Measurements from ENCODE around the gene LAMP2. TPM values are rescaled to one million over a fixed set of nuclear protein-coding genes. Genes with fewer than 3 reads are reported as not detected.
A peak's percentile ranks its signal among the peaks of the same experiment; 100 is the strongest.
"Not testable (repeated sequence)": the region's sequence is repeated elsewhere in the genome, so short reads cannot be mapped to it uniquely, and the experiment has no call there.

The LAMP2 gene
- total RNA-seq, result 10 to 100 TPM; 31.6 to 37.2 (median 32.4) TPM

DNA sequence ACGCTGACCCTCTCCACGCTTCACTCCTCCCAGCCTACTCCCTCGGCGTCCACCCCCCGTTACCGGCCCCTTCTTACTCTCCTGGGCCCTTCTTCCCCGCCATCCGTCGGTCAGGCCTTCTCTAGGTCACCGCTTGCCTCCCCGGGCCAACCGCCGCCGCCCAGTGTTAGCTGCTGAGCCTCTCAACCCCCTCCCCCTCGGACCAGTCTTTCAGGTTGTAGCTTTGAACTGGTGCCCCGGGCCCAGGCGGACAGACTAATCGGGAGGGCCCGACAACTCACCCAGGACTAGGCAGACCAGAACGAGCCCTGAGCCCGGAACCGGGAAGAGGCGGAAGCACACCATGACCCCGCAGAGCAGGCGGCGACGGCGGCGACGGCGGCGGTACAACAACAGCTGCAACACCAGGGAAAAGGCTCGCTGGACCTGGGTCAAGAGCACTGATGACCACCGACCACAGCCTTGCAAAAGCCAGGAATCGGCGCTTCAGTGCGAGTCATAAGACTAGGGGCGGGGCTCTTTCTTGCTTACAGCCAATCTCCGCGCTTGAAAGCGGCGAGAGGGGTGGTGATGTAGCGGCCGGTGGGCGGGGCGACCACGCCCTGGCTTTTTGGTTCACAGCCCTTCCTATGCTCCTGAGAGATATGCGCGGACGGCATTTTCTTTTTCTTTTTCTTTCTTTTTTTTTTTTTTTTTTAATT is at the start of gene LAMP2:
Gene LAMP2, minus strand, starts transcription at position 472 of the 701 bp plus-strand sequence. Its CDS starts 127 bp downstream, at position 345.
- Mint-ChIP-seq H3K36me3 (ENCODE audit: insufficient read depth) (no peaks in the 10 kb centered on the region), H3K9me3 (no peaks in the 10 kb centered on the region), H3K27me3 (ENCODE audit: low read depth) (no peaks in the 10 kb centered on the region), H3K4me3 (peak within 1 kb of the TSS; percentile 93), H3K4me1 (ENCODE audit: low read depth) (peaks cover 26% of the 10 kb centered on the region)
- ATAC-seq, result peak; percentile 96
- DNase-seq, result peak; percentile 71

DNA sequence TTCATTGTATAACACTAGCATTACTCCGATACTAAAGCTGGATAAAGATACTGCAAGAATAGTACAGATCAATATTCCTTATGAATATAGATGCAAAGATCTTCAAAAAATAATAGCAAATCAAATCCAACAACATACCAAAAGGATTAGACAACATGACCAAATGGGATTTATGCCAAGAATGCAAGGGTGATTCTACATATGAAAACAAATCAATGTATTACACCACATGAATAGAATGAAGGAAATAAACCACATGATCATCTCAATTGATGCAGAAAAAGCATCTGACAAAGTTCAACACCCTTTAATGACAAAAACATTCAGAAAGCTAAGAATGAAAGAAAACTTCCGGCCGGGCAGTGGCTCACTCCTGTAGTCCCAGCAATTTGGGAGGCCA is 48.8 kb upstream of the LAMP2 start:
- H3K36me3 Mint-ChIP-seq (ENCODE audit: insufficient read depth), result peaks cover 3% of the 10 kb centered on the region
- no peaks in the 10 kb centered on the region for H3K9me3 Mint-ChIP-seq
- ATAC-seq (no peak), DNase-seq (no peak)
- no peaks in the 10 kb centered on the region for H3K4me1 Mint-ChIP-seq (ENCODE audit: low read depth)
- no peaks in the 10 kb centered on the region for H3K27me3 Mint-ChIP-seq (ENCODE audit: low read depth)
- H3K4me3 Mint-ChIP-seq, result no peak overlapping the region

DNA sequence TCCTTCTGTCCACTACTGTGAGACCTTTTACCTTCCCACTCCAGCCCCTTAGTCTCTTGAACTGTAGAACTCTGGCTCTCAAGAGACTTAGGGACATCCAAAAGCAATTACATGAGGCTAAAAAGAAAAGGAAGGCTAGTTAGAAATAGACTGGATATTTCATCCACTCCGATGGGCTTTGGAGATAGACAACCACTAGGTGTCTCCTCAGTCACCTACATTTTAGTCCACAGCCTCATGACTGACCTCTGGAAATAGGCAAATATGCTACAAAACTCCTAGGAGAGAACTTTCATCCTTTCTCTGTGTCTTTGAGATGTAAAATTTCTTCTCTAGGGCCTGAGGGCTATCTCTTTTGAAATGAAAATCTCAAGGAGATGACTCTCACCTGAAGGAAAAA is 45.1 kb upstream of the LAMP2 start:
- no peaks in the 10 kb centered on the region for H3K27me3 Mint-ChIP-seq (ENCODE audit: low read depth)
- no peaks in the 10 kb centered on the region for H3K4me1 Mint-ChIP-seq (ENCODE audit: low read depth)
- DNase-seq (no peak), ATAC-seq (no peak)
- H3K36me3 Mint-ChIP-seq (ENCODE audit: insufficient read depth), result no peaks in the 10 kb centered on the region
- no peaks in the 10 kb centered on the region for H3K9me3 Mint-ChIP-seq
- no peak overlapping the region for H3K4me3 Mint-ChIP-seq

DNA sequence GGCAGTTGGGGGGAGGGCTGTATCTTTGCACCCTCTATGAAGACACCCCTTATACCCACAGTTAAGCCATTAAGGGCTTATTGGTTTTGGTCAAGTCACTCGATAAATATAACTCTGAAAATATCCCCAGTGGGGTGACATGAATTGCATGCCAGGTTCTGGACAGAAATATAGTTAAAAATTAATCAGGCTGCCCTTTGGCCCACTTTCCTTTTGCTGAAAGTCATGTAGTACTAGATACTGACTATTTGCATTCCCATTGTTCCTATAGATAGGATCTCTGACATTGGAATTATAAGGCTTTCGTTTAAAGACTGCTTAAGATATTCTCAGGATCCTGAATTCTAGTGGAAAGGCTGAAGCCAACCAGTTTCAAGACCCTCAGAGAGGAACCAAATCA is 43.5 kb upstream of the LAMP2 start:
- ATAC-seq (no peak), DNase-seq (no peak)
- H3K36me3 Mint-ChIP-seq (ENCODE audit: insufficient read depth), result no peaks in the 10 kb centered on the region
- no peaks in the 10 kb centered on the region for H3K27me3 Mint-ChIP-seq (ENCODE audit: low read depth)
- H3K4me3 Mint-ChIP-seq, result no peak overlapping the region
- H3K9me3 Mint-ChIP-seq, result no peaks in the 10 kb centered on the region
- H3K4me1 Mint-ChIP-seq (ENCODE audit: low read depth), result no peaks in the 10 kb centered on the region

DNA sequence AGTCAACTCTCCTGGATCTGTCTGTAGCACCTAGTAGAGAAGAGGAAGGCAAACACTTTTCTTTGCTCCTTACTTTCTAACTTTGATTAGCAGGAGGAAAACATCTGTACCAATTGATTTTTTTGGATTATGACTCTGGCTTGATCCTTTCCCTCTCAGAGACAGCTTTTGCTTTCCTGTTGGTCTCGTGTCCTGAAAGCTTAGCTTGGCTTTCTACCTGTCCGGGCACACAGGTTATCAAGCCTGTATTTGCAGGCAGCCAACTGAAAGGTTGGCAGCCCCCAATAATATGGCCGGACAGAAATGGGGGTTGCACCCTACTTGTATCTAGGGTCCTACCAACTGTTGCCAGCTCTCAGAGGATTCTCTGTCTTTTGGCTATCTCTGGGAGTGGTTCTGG is 43.1 kb upstream of the LAMP2 start:
- no peaks in the 10 kb centered on the region for H3K36me3 Mint-ChIP-seq (ENCODE audit: insufficient read depth)
- no peak overlapping the region for H3K4me3 Mint-ChIP-seq
- no peak for ATAC-seq

DNA sequence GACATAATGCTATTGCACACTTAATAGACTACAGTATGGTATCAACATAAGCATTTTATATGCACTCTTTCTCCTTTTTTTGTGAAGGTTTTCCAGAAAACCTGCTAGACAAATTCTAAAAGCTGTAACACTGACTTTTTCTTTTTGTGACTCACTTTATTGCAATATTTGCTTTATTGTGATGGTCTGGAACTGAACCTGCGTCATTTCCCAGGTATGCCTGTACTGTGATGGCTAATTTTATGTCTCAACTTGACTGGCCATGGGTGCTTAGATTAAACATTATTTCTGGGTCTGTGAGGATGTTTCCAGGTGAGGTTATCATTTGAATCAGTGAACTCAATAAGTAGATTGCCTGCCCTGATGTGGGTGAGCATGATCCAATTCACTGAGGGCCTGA is 35.5 kb upstream of the LAMP2 start:
- Mint-ChIP-seq H3K9me3 (no peaks in the 10 kb centered on the region), H3K4me3 (no peak overlapping the region), H3K4me1 (ENCODE audit: low read depth) (no peaks in the 10 kb centered on the region), H3K36me3 (ENCODE audit: insufficient read depth) (no peaks in the 10 kb centered on the region), H3K27me3 (ENCODE audit: low read depth) (no peaks in the 10 kb centered on the region)
- DNase-seq (no peak), ATAC-seq (no peak)

More for the DNA sequence above, 43.1 kb upstream of the LAMP2 start:
- H3K9me3 Mint-ChIP-seq, result no peaks in the 10 kb centered on the region
- DNase-seq, result no peak
- no peaks in the 10 kb centered on the region for H3K4me1 Mint-ChIP-seq (ENCODE audit: low read depth)
- no peaks in the 10 kb centered on the region for H3K27me3 Mint-ChIP-seq (ENCODE audit: low read depth)

DNA sequence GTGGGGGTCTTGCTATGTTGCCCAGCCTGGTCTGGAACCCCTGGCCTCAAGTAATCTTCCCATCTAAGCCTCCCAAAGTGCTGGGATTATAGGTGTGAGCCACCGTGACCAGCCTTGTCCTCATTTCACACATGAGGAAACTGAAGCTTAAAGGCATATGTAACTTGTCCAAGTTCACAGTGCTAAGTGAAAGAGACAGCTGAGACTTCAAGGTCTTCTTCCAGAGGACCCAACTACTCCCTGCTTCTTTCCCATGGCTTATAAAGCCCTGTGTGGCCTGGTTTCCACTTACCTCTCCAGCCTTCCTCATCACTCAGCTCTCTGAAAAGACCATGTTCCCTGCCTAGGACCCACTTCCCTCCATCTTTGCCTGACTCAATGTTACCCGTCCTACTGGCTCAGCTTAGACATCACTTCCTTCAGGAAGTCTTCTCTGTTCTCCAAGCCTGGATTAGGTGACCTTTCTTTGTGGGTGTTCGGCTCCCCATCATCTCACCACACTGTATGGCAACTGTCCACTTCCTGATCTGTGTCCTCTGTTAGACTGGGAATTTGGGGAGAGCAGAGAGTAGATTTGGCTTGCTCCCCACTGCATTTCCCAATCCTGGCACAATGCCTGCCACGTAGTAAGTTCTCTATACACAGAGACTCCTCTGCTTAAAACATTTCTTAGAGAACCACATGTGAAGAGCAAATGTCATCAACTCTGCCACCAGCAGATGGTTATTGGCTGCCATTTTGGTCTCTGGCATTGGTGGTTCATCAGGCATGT is 30.4 kb upstream of the LAMP2 start:
- H3K36me3 Mint-ChIP-seq (ENCODE audit: insufficient read depth), result no peaks in the 10 kb centered on the region
- no peak for ATAC-seq
- DNase-seq, result no peak
- peaks cover 2% of the 10 kb centered on the region for H3K4me1 Mint-ChIP-seq (ENCODE audit: low read depth)
- no peaks in the 10 kb centered on the region for H3K9me3 Mint-ChIP-seq
- no peaks in the 10 kb centered on the region for H3K27me3 Mint-ChIP-seq (ENCODE audit: low read depth)
- no peak overlapping the region for H3K4me3 Mint-ChIP-seq

DNA sequence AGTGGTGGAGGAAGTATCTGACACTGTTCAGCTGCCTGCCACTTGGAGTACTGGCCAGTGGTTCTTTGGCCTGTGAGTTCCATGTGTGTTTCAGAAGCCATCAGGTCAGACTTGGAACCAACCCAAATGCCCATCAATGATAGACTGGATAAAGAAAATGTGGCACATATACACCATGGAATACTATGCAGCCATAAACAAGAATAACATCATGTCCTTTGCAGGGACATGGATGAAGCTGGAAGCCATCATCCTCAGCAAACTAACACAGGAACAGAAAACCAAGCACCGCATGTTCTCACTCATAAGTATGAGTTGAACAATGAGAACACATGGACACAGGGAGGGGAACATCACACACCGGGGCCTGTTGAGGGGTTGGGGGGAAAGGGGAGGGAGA is 21.0 kb upstream of the LAMP2 start:
- H3K27me3 Mint-ChIP-seq (ENCODE audit: low read depth); H3K36me3 Mint-ChIP-seq (ENCODE audit: insufficient read depth); ATAC-seq; H3K4me3 Mint-ChIP-seq; DNase-seq; H3K9me3 Mint-ChIP-seq: not testable (repeated sequence)
- H3K4me1 Mint-ChIP-seq (ENCODE audit: low read depth), result peaks cover 22% of the 10 kb centered on the region

DNA sequence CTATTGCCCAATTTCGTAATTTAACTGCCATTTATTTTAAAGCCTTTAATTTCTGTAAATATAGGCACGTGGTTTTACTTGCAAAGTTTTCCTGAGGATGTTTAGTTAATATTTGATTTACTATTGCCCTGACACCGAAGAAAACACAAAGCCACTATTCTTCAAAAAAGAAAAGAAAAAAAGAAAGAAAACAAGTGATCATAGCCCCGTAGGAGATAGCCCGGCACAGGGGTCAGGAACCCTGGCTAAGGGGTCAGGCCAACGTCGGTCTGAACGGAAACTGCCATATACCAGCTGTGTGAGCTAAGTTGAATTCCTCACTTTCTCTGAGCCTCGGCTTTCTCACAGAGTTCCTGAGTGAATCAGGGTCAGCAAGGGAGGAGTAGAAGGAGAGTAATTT is 17.7 kb upstream of the LAMP2 start:
- no peak for ATAC-seq
- Mint-ChIP-seq H3K36me3 (ENCODE audit: insufficient read depth) (no peaks in the 10 kb centered on the region), H3K9me3 (no peaks in the 10 kb centered on the region), H3K27me3 (ENCODE audit: low read depth) (no peaks in the 10 kb centered on the region), H3K4me1 (ENCODE audit: low read depth) (peaks cover 24% of the 10 kb centered on the region), H3K4me3 (no peak overlapping the region)
- DNase-seq, result no peak

DNA sequence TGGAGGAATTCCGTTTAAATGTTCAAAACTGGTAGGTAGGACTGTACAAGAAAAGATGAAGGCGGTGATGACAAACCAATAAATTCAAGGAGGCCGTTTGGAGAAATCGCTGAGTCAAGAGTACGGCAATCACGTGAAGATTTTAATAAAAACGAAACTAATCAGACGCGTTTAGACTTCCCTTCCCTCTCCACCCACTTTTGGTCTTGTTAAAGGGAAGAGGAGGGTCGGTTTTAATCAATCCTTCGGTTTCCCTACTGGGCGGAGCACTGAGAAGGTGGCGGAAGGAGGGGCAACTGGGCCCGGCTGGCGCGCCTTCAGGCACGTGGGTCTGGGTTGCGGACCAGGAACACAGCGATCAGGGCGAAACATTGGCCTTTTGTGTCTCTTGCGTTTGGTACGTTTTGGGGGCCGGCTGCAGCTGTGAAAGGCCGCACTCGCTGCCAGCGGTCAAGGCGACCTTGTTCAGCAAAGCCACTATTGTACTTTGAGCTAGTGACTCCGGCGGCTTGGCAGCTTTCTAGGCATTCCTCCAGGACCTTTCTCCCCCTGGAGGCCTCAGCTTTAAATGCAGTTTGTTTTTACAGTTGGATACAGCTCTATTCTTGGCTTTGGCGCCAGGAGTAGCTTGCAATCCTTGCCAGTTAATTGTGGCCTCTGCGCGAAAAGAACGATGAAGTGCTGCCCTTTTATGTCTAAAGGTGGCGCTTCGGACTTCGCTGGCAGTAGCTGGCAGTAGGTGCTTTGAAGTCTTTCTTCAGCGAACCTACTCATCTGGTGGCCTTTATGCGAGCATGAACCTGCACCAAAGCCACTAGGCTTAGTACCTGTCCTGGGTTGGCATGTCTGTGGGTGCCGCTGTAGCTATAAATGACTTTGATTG is 16.8 kb upstream of the LAMP2 start:
- no peaks in the 10 kb centered on the region for H3K27me3 Mint-ChIP-seq (ENCODE audit: low read depth)
- ATAC-seq (peak; percentile 86), DNase-seq (peak; percentile 34)
- no peaks in the 10 kb centered on the region for H3K36me3 Mint-ChIP-seq (ENCODE audit: insufficient read depth)
- peak overlapping the region; percentile 79 for H3K4me3 Mint-ChIP-seq
- no peaks in the 10 kb centered on the region for H3K9me3 Mint-ChIP-seq
- H3K4me1 Mint-ChIP-seq (ENCODE audit: low read depth), result peaks cover 24% of the 10 kb centered on the region

DNA sequence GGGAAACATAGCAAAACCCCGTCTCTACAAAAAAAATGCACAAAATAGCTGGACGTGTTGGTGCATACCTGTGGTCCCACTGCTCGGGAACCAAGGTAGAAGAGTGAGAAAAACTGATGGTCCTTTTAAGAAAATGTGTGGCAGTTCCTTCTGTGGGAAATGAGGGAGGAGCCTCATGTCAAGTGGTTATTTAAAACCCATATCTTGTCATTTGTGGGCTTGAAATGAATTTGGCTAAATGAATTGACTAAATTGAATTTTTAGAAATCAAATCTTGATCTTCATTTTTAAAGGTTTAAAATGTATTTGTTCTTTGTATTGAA is 16.2 kb upstream of the LAMP2 start:
- peak in 1 of 2 donors; percentile 7 for ATAC-seq
- Mint-ChIP-seq H3K4me1 (ENCODE audit: low read depth) (peaks cover 24% of the 10 kb centered on the region), H3K27me3 (ENCODE audit: low read depth) (no peaks in the 10 kb centered on the region), H3K9me3 (no peaks in the 10 kb centered on the region), H3K36me3 (ENCODE audit: insufficient read depth) (no peaks in the 10 kb centered on the region), H3K4me3 (peak overlapping the region; percentile 79)
- no peak for DNase-seq

DNA sequence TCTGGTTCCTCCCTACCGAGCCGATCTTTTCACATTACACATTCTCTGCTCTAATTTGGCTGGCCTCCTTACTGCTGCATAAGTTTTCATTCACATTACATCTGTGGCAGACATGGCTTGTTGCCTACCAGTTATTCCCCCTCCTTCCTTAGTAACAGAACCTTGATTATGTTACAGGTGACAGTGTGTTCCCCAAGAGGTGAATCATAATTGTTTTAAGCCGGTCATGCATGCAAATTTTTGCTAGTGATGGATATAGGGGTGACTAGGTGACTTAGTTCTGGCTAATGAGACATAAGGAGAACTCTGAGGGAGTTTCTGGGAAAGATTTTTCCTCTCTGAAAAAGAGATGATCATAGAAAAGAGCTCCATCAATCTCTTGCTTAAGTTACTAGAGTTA is 8.4 kb upstream of the LAMP2 start:
- no peaks in the 10 kb centered on the region for H3K4me1 Mint-ChIP-seq (ENCODE audit: low read depth)
- no peak for ATAC-seq
- H3K27me3 Mint-ChIP-seq (ENCODE audit: low read depth), result no peaks in the 10 kb centered on the region

DNA sequence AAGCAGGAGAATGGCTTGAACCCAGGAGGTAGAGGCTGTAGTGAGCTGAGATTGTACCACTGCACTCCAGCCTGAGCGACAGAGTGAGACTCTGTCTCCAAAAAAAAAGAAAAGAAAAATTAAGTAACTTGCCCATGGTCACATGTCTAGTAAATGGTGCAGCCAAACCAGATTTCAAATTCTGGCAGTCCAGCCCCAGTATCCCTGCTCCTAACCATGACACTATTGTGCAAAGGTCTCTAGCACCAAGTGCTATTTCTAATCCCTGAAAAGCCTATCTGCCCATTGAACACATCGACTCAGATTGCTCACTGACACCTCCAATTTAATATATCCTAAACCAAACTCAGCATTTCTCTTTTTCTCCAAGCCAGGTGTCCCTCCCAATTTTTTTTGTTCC is 7.6 kb upstream of the LAMP2 start:
- Mint-ChIP-seq H3K27me3 (ENCODE audit: low read depth) (no peaks in the 10 kb centered on the region), H3K4me1 (ENCODE audit: low read depth) (no peaks in the 10 kb centered on the region), H3K9me3 (no peaks in the 10 kb centered on the region), H3K4me3 (no peak overlapping the region), H3K36me3 (ENCODE audit: insufficient read depth) (no peaks in the 10 kb centered on the region)
- DNase-seq, result no peak
- no peak for ATAC-seq

More for the DNA sequence above, 8.4 kb upstream of the LAMP2 start:
- no peak for DNase-seq
- H3K4me3 Mint-ChIP-seq, result no peak overlapping the region
- no peaks in the 10 kb centered on the region for H3K9me3 Mint-ChIP-seq
- no peaks in the 10 kb centered on the region for H3K36me3 Mint-ChIP-seq (ENCODE audit: insufficient read depth)

DNA sequence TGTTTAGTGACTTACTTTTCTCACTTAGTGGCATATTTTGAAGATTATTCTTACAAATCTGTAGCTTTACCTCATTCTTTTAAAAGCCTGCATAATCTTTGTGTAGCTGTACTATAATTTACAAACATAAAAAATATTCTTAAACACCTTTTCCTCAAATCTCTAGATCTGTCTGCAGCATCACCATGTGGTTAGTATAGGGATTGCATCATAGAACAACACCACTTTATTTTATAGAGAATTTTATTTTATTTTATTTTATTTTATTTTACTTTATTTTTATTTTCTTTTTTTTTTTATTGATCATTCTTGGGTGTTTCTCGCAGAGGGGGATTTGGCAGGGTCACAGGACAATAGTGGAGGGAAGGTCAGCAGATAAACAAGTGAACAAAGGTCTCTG is 6.4 kb upstream of the LAMP2 start:
- H3K27me3 Mint-ChIP-seq (ENCODE audit: low read depth); H3K36me3 Mint-ChIP-seq (ENCODE audit: insufficient read depth); H3K4me3 Mint-ChIP-seq; ATAC-seq; H3K9me3 Mint-ChIP-seq; H3K4me1 Mint-ChIP-seq (ENCODE audit: low read depth); DNase-seq: not testable (repeated sequence)

Data from activated T-cell treated with anti-CD3 and anti-CD28 coated beads, Interleukin-2, amount 50 U/mL, for 4 hours (primary cell).